Urinary bladder (tissue), 4 donors: ENCODE data around the gene NT5C1B. TPM values are rescaled to one million over a fixed set of nuclear protein-coding genes. Genes with fewer than 3 reads are reported as not detected.

ENCODE experiments used
- DNase-seq: peaks from one replicate; pipeline ENCODE4 v3.0.0-alpha.2; 2015; ENCODE audit errors: extremely low spot score
- H3K27ac ChIP-seq: one replicate; pipeline ENCODE4 v1.5.1; 2013; ENCODE audit warnings: low read depth, mild to moderate bottlenecking, moderate library complexity
- H3K36me3 ChIP-seq: one replicate; pipeline ENCODE4 v1.6.1; 2013; ENCODE audit warnings: mild to moderate bottlenecking, moderate library complexity; ENCODE audit not compliant: insufficient read depth
- H3K4me1 ChIP-seq: one replicate; pipeline ENCODE4 v1.6.1; 2013; ENCODE audit warnings: mild to moderate bottlenecking, moderate library complexity; ENCODE audit not compliant: insufficient read depth
- H3K4me3 ChIP-seq: one replicate; pipeline ENCODE4 v1.5.1; 2013; ENCODE audit warnings: low read depth, low read length
- WGBS: extraction: QIAGEN DNeasy Blood & Tissue Kit; methylation state at CpG from one replicate; pipeline ENCODE4 v1.1.7; 2013; 5-methylcytosine and 5-hydroxymethylcytosine counted together
- polyA plus RNA-seq: library from polyadenylated mRNA; stranded (reverse); fragments of 200-250 nt; gene quantifications from one replicate; pipeline ENCODE4 v1.2.3, GENCODE V29; 2013
- total RNA-seq: library from RNA; depleted of rRNA; stranded (reverse); fragments of >200 nt; gene quantifications from one replicate; pipeline ENCODE4 v1.2.3, GENCODE V29; 2014
- donor health status: healthy with polysubstance abuse.
- donor health status: healthy.

NT5C1B gene
- total and polyA plus RNA-seq, 2 donors, result 0.04 TPM; not detected in 1

DNA sequence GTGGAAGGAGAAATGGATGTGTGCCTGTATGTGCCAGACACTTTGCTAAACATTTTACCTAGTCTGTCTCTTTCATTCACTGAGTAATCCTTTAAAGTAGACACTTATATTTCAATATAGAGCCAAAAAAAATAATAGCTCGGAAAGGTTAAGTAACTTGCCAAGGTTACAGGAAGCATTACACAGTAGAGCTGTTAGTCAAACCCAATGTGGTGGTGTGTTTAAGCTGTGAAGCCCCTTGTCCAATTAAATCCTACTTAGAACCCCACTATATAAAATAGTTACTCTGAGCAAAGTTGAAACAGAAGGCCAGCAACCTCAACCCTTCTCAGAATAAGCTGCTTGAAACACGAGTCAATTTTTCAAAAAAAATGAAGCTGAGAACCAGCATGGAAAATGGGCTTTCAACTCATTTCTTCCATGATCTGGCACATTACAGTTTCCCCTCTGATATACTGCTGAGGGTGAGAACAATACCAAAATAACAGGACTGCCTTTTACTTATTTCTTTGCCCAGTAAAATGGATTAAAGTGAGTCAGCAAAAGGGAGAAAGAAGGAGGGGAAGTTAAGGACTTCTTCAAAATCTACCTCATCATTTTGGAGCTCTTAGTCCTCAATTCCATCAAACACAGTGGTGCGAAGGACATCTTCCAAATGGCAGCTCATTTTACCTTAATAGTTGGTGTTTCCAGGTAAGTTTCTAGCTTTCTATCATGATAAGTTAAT is 36.9 kb downstream of the NT5C1B start:
- Histone ChIP-seq H3K4me1 (no peaks in the 10 kb centered on the region), H3K36me3 (no peaks in the 10 kb centered on the region), H3K27ac (no peak overlapping the region), H3K4me3 (no peak overlapping the region)
- DNase-seq, result no peak
- 82% methylated on average over 3 of the region's 3 CpGs for WGBS

DNA sequence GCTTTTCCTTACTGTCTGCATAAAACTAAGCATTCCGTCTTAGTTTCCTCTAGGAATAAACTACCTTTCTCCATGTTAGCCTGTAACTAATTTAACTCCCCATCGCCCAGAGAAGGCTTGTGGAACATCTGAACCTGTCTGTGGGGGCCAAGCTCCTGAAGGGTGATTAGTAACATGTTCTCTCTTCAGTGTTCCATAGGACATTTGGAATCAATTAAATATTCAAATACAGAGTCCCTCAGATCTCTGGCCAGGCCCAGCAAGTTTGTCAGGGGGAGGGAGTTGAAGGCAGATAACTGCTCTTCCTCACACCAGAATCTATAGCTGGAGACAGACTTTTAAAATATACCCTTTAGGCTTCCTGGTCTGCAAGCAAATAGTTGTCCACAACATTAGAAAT is 37.7 kb downstream of the NT5C1B start:
- no peaks in the 10 kb centered on the region for H3K4me1 ChIP-seq
- no peaks in the 10 kb centered on the region for H3K36me3 ChIP-seq
- DNase-seq, result no peak
- no peak overlapping the region for H3K27ac ChIP-seq
- H3K4me3 ChIP-seq, result no peak overlapping the region
- WGBS, result 67% methylated on average over 2 of the region's 2 CpGs

GRCh38 chr2:18551169-18551568 is 38.2 kb downstream of the NT5C1B start:
- 86% methylated on average over 1 of the region's 1 CpG for WGBS
- no peak overlapping the region for H3K4me3 ChIP-seq
- no peak for DNase-seq
- H3K36me3 ChIP-seq, result no peaks in the 10 kb centered on the region
- no peaks in the 10 kb centered on the region for H3K4me1 ChIP-seq
- no peak overlapping the region for H3K27ac ChIP-seq

GRCh38 chr2:18550433-18550832 is 38.9 kb downstream of the NT5C1B start:
- no peaks in the 10 kb centered on the region for H3K4me1 ChIP-seq
- no peak overlapping the region for H3K27ac ChIP-seq
- H3K4me3 ChIP-seq, result no peak overlapping the region
- 79% methylated on average over 2 of the region's 2 CpGs for WGBS
- no peak for DNase-seq
- no peaks in the 10 kb centered on the region for H3K36me3 ChIP-seq

GRCh38 chr2:18549083-18549482 is 40.3 kb downstream of the NT5C1B start:
- Histone ChIP-seq H3K27ac (no peak overlapping the region), H3K4me1 (no peaks in the 10 kb centered on the region), H3K36me3 (no peaks in the 10 kb centered on the region), H3K4me3 (no peak overlapping the region)
- WGBS, result 92% methylated on average over 2 of the region's 2 CpGs
- no peak for DNase-seq

DNA sequence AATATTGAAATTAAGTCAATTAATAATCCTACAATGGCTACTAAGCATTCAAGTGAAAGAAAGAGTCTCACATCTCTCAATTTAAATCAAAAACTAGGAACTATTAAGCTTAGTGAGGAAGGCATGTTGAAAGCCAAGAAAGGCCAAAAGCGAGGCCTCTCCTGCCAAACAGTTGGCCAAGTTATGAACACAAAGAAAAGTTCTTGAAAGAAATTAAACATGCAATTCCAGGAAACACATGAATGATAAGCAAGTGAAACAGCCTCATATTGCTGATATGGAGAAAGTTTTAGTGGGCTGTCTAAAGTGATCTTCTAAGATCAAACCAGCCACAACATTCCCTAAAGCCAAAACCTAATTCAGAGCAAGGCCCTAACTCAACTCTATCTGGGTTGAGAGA is 40.7 kb downstream of the NT5C1B start:
- DNase-seq, result no peak
- Histone ChIP-seq H3K27ac (no peak overlapping the region), H3K4me3 (no peak overlapping the region), H3K36me3 (no peaks in the 10 kb centered on the region), H3K4me1 (no peaks in the 10 kb centered on the region)
- WGBS, result 52% methylated on average over 1 of the region's 1 CpG

DNA sequence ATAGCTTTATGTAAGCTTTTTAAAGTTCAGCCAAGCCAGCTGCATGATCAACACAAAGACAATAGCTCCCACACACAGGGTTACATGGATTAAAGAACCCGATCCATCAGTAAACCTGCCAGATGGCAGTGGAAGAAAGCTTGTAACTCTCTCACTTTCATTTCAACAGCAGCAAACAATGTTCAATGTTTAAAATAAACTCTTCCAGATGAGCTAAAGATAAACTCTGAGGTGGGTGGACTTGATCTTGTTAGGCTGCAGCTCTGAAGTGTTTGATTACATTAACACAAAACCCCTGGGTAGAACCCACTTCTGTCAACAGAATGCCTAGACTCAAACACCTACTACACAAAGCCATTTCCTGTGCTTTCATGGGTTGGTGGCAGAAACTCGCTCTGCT is 42.8 kb downstream of the NT5C1B start:
- no peak for DNase-seq
- Histone ChIP-seq H3K4me1 (no peaks in the 10 kb centered on the region), H3K27ac (no peak overlapping the region), H3K4me3 (no peak overlapping the region), H3K36me3 (no peaks in the 10 kb centered on the region)
- WGBS, result 37% methylated on average over 2 of the region's 2 CpGs

DNA sequence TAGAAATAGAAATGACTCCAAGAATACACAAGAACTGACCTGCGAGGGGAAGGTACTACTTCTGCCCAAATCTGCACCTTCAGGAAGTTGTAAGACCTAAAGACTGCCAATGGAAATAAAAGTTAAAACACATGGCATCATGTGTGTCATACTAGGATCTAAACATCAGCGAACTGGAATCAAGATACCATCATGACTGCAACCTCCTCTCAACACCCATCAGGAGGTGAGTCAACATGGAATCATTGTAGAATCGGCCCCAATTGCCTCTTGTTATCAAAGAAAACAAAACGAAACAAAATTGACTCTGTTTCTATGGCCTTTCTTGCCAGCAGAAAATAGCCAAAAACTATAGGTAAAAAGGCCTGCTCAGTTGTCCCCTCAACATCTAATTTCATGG is 44.0 kb downstream of the NT5C1B start:
- H3K4me1 ChIP-seq, result no peaks in the 10 kb centered on the region
- H3K4me3 ChIP-seq, result no peak overlapping the region
- 92% methylated on average over 4 of the region's 4 CpGs for WGBS
- no peak for DNase-seq
- no peak overlapping the region for H3K27ac ChIP-seq
- H3K36me3 ChIP-seq, result no peaks in the 10 kb centered on the region

DNA sequence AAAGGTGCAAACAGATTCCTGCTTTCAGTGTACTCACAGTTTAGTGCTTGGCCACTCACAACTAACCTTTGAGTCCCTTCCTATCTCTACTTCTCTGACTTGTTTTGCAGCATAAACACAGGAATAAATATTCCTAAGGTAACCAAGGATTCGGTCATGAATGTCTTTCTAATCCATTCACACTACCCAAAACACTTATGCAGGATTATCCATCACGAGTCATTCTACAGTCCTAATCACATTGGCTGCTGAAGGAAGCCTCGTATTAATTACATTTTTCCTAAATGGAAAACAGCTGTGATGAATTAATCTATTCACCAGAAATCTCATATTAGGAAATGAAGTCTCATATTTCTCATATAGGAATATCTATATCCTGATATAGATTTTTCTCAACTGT is 45.2 kb downstream of the NT5C1B start:
- no peak overlapping the region for H3K4me3 ChIP-seq
- H3K4me1 ChIP-seq, result no peaks in the 10 kb centered on the region
- 72% methylated on average over 3 of the region's 3 CpGs for WGBS
- H3K27ac ChIP-seq, result no peak overlapping the region
- H3K36me3 ChIP-seq, result no peaks in the 10 kb centered on the region
- no peak for DNase-seq

- WGBS, result 91% methylated on average over 2 of the region's 2 CpGs
- no peak overlapping the region for H3K27ac ChIP-seq
- no peak overlapping the region for H3K4me3 ChIP-seq
- no peaks in the 10 kb centered on the region for H3K36me3 ChIP-seq
- DNase-seq, result no peak
- no peaks in the 10 kb centered on the region for H3K4me1 ChIP-seq
Measured at GRCh38 chr2:18540872-18541271, 48.5 kb downstream of the NT5C1B start.

DNA sequence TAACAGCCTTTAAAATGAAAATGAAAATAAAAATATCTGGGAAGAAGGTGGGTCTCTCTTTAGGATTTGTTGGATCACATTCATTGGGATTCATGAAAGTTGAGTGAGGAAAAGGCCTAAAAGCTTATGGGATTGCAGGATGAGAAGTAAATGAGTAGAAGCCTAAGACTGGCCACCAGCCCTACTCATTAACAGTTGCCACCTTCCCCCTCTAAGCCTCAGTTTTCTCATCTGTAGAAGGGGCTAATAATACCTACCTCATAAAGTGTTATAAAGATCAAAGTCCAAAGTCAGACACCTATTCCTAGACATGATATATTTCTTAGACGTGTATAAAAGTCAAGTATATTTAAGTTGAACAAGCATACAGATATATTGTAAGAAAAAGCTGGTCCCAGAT is 52.7 kb downstream of the NT5C1B start:
- WGBS, result 96% methylated on average over 1 of the region's 1 CpG
- no peaks in the 10 kb centered on the region for H3K4me1 ChIP-seq
- H3K36me3 ChIP-seq, result no peaks in the 10 kb centered on the region
- no peak overlapping the region for H3K4me3 ChIP-seq
- H3K27ac ChIP-seq, result no peak overlapping the region
- no peak for DNase-seq

GRCh38 chr2:18536100-18536499 is 53.3 kb downstream of the NT5C1B start:
- DNase-seq, result no peak
- 47% methylated on average over 7 of the region's 7 CpGs for WGBS
- no peaks in the 10 kb centered on the region for H3K4me1 ChIP-seq
- H3K27ac ChIP-seq, result no peak overlapping the region
- H3K4me3 ChIP-seq, result no peak overlapping the region
- no peaks in the 10 kb centered on the region for H3K36me3 ChIP-seq

DNA sequence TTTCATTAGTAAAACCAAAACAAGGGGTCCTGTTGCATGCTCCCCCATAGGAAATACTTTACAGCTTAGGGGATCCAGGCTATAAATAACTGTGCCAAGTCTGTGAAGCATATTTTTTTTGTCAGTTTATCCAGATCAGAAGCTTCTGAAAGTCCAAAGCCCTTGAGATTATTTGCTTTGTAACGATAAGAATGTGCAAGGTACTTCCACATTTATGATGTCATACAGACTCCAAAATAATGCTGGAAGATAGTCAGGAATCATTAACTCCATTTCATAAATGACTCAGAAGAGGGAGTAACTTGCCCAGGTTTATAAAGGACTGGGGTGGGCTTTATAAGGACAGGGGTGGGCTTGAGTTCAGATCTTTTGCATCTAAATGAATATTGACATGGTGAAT is 58.2 kb downstream of the NT5C1B start:
- Histone ChIP-seq H3K27ac (no peak overlapping the region), H3K36me3 (no peaks in the 10 kb centered on the region), H3K4me1 (no peaks in the 10 kb centered on the region), H3K4me3 (no peak overlapping the region)
- no peak for DNase-seq
- 49% methylated on average over 1 of the region's 1 CpG for WGBS

DNA sequence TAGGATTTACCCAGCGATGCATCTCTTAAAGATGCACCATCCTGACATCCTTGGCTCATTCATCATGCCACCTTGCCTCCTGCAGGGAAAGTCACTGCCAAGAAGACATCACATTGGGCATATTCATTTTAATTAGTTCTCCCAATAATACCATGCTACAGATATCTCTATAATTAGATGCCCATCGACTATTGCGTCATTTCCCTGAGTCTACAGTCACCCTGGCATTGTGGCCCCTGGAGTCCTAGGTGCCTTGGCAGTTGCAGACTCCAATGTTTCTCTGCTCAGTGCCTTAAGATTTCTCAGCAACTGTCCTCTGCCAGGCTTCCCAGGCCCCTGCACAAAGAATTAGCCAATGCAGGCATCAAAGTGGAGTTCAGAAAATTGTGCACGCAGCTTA is 61.5 kb downstream of the NT5C1B start:
- 87% methylated on average over 4 of the region's 4 CpGs for WGBS
- no peak for DNase-seq
- no peaks in the 10 kb centered on the region for H3K4me1 ChIP-seq
- no peaks in the 10 kb centered on the region for H3K36me3 ChIP-seq
- H3K4me3 ChIP-seq, result no peak overlapping the region
- no peak overlapping the region for H3K27ac ChIP-seq

DNA sequence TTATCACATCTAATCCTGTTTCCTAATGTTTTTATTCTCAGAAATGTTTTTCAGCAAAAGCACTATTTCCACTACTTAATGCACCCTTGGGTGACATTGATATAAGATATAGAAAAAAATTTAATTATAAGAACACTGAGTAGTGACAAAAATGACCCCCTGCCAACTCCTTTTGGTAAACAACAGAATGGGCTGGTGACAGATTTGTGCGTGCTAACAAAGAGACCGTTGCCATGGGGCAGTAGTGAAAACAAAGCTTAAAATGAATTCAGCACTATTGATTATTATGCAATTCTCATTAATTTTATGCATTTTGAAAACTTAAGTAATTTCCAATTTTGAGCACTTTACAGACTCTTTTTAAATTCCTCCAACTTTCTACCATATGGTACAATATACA is 62.0 kb downstream of the NT5C1B start:
- H3K36me3 ChIP-seq, result no peaks in the 10 kb centered on the region
- WGBS, result 70% methylated on average over 2 of the region's 2 CpGs
- no peak overlapping the region for H3K4me3 ChIP-seq
- no peak for DNase-seq
- H3K4me1 ChIP-seq, result no peaks in the 10 kb centered on the region
- no peak overlapping the region for H3K27ac ChIP-seq
